ENCODE data around the gene TNRC18.
A peak's percentile ranks its signal among the peaks of the same experiment; 100 is the strongest.

TNRC18 gene

DNA sequence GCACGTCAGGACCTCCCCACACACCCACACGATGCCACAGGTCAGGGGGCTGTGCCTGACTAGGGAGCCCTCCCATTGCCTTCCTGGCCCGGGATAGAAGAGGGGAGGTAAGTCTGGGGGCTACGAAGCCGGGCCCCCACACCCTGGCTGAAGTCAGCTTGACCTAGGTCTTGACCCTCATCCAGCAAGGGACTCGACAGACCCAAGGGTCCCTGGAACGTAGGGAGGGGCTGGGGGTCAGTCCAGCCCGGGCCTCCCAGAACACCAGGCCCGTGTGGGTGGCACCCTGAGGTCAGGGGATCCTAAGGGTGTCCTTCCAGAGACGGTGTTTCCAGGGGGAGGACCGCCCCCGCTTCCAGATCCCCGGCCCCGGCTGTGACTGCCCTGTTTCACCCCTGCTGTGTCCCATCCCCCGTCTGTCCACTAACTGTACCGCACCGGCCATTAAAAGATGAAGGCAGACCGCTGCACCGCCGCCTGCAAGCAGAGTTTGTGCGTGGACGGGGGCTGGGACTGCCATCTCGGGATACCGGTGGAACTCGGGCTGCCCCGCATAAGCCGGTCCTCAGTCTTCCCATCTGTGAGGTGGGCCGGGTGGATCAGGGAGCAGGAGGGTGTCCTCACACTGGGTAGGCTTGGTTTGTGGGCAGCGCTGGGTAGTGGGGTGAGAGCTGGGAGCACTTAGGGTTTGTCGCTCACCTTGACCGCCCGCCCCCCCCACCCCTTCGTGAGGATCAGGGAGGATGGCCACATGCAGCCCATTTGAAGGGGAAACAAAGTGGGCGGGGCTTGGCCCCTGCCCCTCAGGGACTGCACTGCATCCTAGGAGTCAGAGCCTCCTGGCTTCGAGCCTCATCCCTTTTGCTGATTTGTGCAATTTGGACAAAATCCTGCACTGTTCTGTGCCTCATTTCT, 119.8 kb downstream of the TNRC18 start:
- H4K8ac ChIP-seq (ENCODE audit: low read length), result peak overlapping the region; percentile 64

DNA sequence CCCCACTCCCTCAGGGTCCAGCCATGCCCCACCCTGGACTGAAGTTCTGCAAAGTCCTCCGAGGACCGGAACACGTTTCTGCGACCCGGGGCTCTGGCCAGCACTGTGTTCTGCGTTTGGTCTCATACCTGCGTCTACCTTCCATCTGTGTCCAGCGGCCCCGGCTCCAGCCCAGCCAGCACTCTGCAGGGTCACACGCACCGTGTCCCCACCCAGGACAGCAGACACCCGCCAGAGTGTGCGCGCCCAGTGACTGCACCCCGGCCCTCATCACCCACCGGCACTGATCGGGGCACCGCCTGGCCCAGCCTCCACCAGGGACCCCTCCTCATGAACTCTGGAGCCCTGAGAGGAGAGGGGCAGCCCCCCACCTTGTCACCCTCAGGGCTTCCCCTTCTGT, 120.6 kb downstream of the TNRC18 start:
- H2BK5ac ChIP-seq (ENCODE audit: low read depth, low read length, poor library complexity, severe bottlenecking), result no peak overlapping the region
- no peak overlapping the region for H2BK15ac ChIP-seq (ENCODE audit: low read depth, poor library complexity, severe bottlenecking)
- no peak overlapping the region for H3K4me2 ChIP-seq (ENCODE audit: low read length, poor library complexity, severe bottlenecking)
- no peak overlapping the region for H4K91ac ChIP-seq (ENCODE audit: low read length)
- no peak overlapping the region for H2AK5ac ChIP-seq (ENCODE audit: low read length, severe bottlenecking)
- no peak overlapping the region for H2BK120ac ChIP-seq (ENCODE audit: low read depth, low read length)
- H3K9ac ChIP-seq (ENCODE audit: low read length), result no peak overlapping the region
- no peaks in the 10 kb centered on the region for H3K4me1 ChIP-seq (ENCODE audit: control insufficient read depth, insufficient read depth, low read depth, low read length)
- no peak overlapping the region for H2AFZ ChIP-seq (ENCODE audit: low read depth, low read length)
- H4K8ac ChIP-seq (ENCODE audit: low read length), result no peak overlapping the region
- H3K4me3 ChIP-seq (ENCODE audit: insufficient read depth in 1 of 2, low read depth in 1 of 2, low read length in 2 of 2), result no peak overlapping the region
- H3K79me1 ChIP-seq (replicated peaks; ENCODE audit: low read length, poor library complexity, severe bottlenecking), result peaks cover 2% of the 10 kb centered on the region
- no peak overlapping the region for H3K27ac ChIP-seq (ENCODE audit: low read length, poor library complexity, severe bottlenecking)
- H3K23ac ChIP-seq (ENCODE audit: low read length in 2 of 2), result no peak overlapping the region
- no peak overlapping the region for H3K4ac ChIP-seq (ENCODE audit: low read depth in 1 of 2, low read length in 2 of 2)
- H3K9me3 ChIP-seq (ENCODE audit: control insufficient read depth, low read length), result no peaks in the 10 kb centered on the region
- no peak overlapping the region for H3K18ac ChIP-seq (ENCODE audit: low read depth in 1 of 2, low read length in 2 of 2)
- WGBS, result 97% methylated on average over 18 of the region's 18 CpGs
- no peak for DNase-seq
- H3K14ac ChIP-seq (ENCODE audit: low read length in 2 of 2), result no peak overlapping the region
- no peak overlapping the region for H2BK12ac ChIP-seq (ENCODE audit: low read length in 2 of 2)
- peaks cover 0 to 1% of the 10 kb centered on the region in 2 experiments for H3K27me3 ChIP-seq (ENCODE audit: control insufficient read depth in 1 of 2, insufficient read depth in 1 of 2, low read length in 2 of 2)
- peaks cover 9 to 30% of the 10 kb centered on the region in 2 experiments for H3K36me3 ChIP-seq (ENCODE audit: control insufficient read depth in 1 of 2, insufficient read depth in 2 of 2, low read depth in 1 of 2, low read length in 2 of 2)

More for the DNA sequence above, 119.8 kb downstream of the TNRC18 start:
- no peaks in the 10 kb centered on the region for H3K9me3 ChIP-seq (ENCODE audit: control insufficient read depth, low read length)
- no peak overlapping the region for H3K4ac ChIP-seq (ENCODE audit: low read depth in 1 of 2, low read length in 2 of 2)
- H2BK15ac ChIP-seq (ENCODE audit: low read depth, poor library complexity, severe bottlenecking), result no peak overlapping the region
- no peak overlapping the region for H4K91ac ChIP-seq (ENCODE audit: low read length)
- WGBS, result 92% methylated on average over 34 of the region's 35 CpGs
- H3K18ac ChIP-seq (ENCODE audit: low read depth in 1 of 2, low read length in 2 of 2), result no peak overlapping the region
- H3K14ac ChIP-seq (ENCODE audit: low read length in 2 of 2), result no peak overlapping the region
- H2BK5ac ChIP-seq (ENCODE audit: low read depth, low read length, poor library complexity, severe bottlenecking), result no peak overlapping the region
- H3K27ac ChIP-seq (ENCODE audit: low read length, poor library complexity, severe bottlenecking), result no peak overlapping the region
- H2BK12ac ChIP-seq (ENCODE audit: low read length in 2 of 2), result no peak overlapping the region
- DNase-seq, result no peak
- no peaks in the 10 kb centered on the region for H3K4me1 ChIP-seq (ENCODE audit: control insufficient read depth, insufficient read depth, low read depth, low read length)
- H2AFZ ChIP-seq (ENCODE audit: low read depth, low read length), result no peak overlapping the region
- H2BK120ac ChIP-seq (ENCODE audit: low read depth, low read length), result no peak overlapping the region
- no peak overlapping the region for H3K23ac ChIP-seq (ENCODE audit: low read length in 2 of 2)
- H3K79me1 ChIP-seq (replicated peaks; ENCODE audit: low read length, poor library complexity, severe bottlenecking), result peaks cover 2% of the 10 kb centered on the region
- H3K36me3 ChIP-seq (ENCODE audit: control insufficient read depth in 1 of 2, insufficient read depth in 2 of 2, low read depth in 1 of 2, low read length in 2 of 2), result peaks cover 14 to 36% of the 10 kb centered on the region in 2 experiments
- H2AK5ac ChIP-seq (ENCODE audit: low read length, severe bottlenecking), result no peak overlapping the region
- H3K4me3 ChIP-seq (ENCODE audit: insufficient read depth in 1 of 2, low read depth in 1 of 2, low read length in 2 of 2), result no peak overlapping the region
- no peaks in the 10 kb centered on the region for H3K27me3 ChIP-seq (ENCODE audit: control insufficient read depth in 1 of 2, insufficient read depth in 1 of 2, low read length in 2 of 2)
- H3K4me2 ChIP-seq (ENCODE audit: low read length, poor library complexity, severe bottlenecking), result no peak overlapping the region
- no peak overlapping the region for H3K9ac ChIP-seq (ENCODE audit: low read length)

DNA sequence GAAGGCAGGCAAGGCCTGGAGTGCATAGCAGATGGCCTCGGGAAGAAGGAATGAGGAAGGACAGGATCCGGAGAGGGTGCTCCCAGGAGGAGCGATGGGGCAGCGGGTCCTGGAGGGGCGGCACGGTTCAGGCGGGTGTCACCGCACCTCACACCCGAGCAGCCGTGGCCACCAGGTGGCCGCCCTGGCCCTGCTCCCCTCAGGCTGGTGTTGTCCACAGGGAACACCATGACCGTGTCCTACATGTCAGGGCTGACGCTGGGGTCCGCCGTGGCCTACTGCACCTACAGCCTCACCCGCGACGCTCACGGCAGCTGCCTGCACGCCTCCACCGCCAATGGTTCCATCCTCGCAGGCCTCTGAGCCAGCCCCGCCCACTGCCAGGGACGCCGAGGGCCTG, 121.1 kb downstream of the TNRC18 start:
- H2AFZ ChIP-seq (ENCODE audit: low read depth, low read length), result no peak overlapping the region
- H3K4me1 ChIP-seq (ENCODE audit: control insufficient read depth, insufficient read depth, low read depth, low read length), result peaks cover 2% of the 10 kb centered on the region
- H2BK12ac ChIP-seq (ENCODE audit: low read length in 2 of 2), result no peak overlapping the region
- H4K91ac ChIP-seq (ENCODE audit: low read length), result no peak overlapping the region
- H3K79me1 ChIP-seq (replicated peaks; ENCODE audit: low read length, poor library complexity, severe bottlenecking), result no peaks in the 10 kb centered on the region
- H3K9me3 ChIP-seq (ENCODE audit: control insufficient read depth, low read length), result no peaks in the 10 kb centered on the region
- H2BK120ac ChIP-seq (ENCODE audit: low read depth, low read length), result no peak overlapping the region
- 91% methylated on average over 25 of the region's 25 CpGs for WGBS
- no peak overlapping the region for H2BK5ac ChIP-seq (ENCODE audit: low read depth, low read length, poor library complexity, severe bottlenecking)
- H3K23ac ChIP-seq (ENCODE audit: low read length in 2 of 2), result no peak overlapping the region
- DNase-seq, result no peak
- no peak overlapping the region for H3K27ac ChIP-seq (ENCODE audit: low read length, poor library complexity, severe bottlenecking)
- H3K4ac ChIP-seq (ENCODE audit: low read depth in 1 of 2, low read length in 2 of 2), result no peak overlapping the region
- H3K4me2 ChIP-seq (ENCODE audit: low read length, poor library complexity, severe bottlenecking), result no peak overlapping the region
- no peak overlapping the region for H3K9ac ChIP-seq (ENCODE audit: low read length)
- peaks cover 0 to 4% of the 10 kb centered on the region in 2 experiments for H3K27me3 ChIP-seq (ENCODE audit: control insufficient read depth in 1 of 2, insufficient read depth in 1 of 2, low read length in 2 of 2)
- H3K18ac ChIP-seq (ENCODE audit: low read depth in 1 of 2, low read length in 2 of 2), result no peak overlapping the region
- no peak overlapping the region for H4K8ac ChIP-seq (ENCODE audit: low read length)
- no peak overlapping the region for H3K4me3 ChIP-seq (ENCODE audit: insufficient read depth in 1 of 2, low read depth in 1 of 2, low read length in 2 of 2)
- no peak overlapping the region for H3K14ac ChIP-seq (ENCODE audit: low read length in 2 of 2)
- no peak overlapping the region for H2AK5ac ChIP-seq (ENCODE audit: low read length, severe bottlenecking)
- no peak overlapping the region for H2BK15ac ChIP-seq (ENCODE audit: low read depth, poor library complexity, severe bottlenecking)
- peaks cover 4 to 25% of the 10 kb centered on the region in 2 experiments for H3K36me3 ChIP-seq (ENCODE audit: control insufficient read depth in 1 of 2, insufficient read depth in 2 of 2, low read depth in 1 of 2, low read length in 2 of 2)

DNA sequence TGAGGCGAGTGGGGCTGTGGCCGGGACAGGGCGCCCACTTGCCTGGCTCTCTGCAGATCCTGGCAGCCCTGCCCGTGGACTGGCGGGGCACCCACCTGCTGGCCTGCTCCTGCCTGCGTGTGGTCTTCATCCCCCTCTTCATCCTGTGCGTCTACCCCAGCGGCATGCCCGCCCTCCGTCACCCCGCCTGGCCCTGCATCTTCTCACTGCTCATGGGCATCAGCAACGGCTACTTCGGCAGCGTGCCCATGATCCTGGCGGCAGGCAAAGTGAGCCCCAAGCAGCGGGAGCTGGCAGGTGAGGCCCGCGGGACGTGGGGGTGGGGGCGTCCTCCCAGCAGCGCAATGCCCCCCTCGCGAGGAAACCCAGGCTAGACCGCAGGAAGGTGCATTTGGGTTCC, 123.3 kb downstream of the TNRC18 start:
- Histone ChIP-seq H2BK12ac (ENCODE audit: low read length in 2 of 2) (no peak overlapping the region), H3K4me3 (ENCODE audit: insufficient read depth in 1 of 2, low read depth in 1 of 2, low read length in 2 of 2) (no peak overlapping the region), H2BK5ac (ENCODE audit: low read depth, low read length, poor library complexity, severe bottlenecking) (no peak overlapping the region), H3K4me1 (ENCODE audit: control insufficient read depth, insufficient read depth, low read depth, low read length) (peaks cover 6% of the 10 kb centered on the region), H4K8ac (ENCODE audit: low read length) (no peak overlapping the region), H2AK5ac (ENCODE audit: low read length, severe bottlenecking) (no peak overlapping the region), H4K91ac (ENCODE audit: low read length) (no peak overlapping the region), H2BK120ac (ENCODE audit: low read depth, low read length) (no peak overlapping the region), H3K14ac (ENCODE audit: low read length in 2 of 2) (no peak overlapping the region), H3K27ac (ENCODE audit: low read length, poor library complexity, severe bottlenecking) (no peak overlapping the region), H3K9ac (ENCODE audit: low read length) (no peak overlapping the region), H3K4me2 (ENCODE audit: low read length, poor library complexity, severe bottlenecking) (no peak overlapping the region), H3K18ac (ENCODE audit: low read depth in 1 of 2, low read length in 2 of 2) (no peak overlapping the region), H3K27me3 (ENCODE audit: control insufficient read depth in 1 of 2, insufficient read depth in 1 of 2, low read length in 2 of 2) (peaks cover 0 to 13% of the 10 kb centered on the region in 2 experiments), H3K79me1 (replicated peaks; ENCODE audit: low read length, poor library complexity, severe bottlenecking) (no peaks in the 10 kb centered on the region), H3K36me3 (ENCODE audit: control insufficient read depth in 1 of 2, insufficient read depth in 2 of 2, low read depth in 1 of 2, low read length in 2 of 2) (peaks cover 0 to 20% of the 10 kb centered on the region in 2 experiments), H2AFZ (ENCODE audit: low read depth, low read length) (no peak overlapping the region), H2BK15ac (ENCODE audit: low read depth, poor library complexity, severe bottlenecking) (no peak overlapping the region), H3K4ac (ENCODE audit: low read depth in 1 of 2, low read length in 2 of 2) (no peak overlapping the region), H3K23ac (ENCODE audit: low read length in 2 of 2) (no peak overlapping the region), H3K9me3 (ENCODE audit: control insufficient read depth, low read length) (no peaks in the 10 kb centered on the region)
- no peak for DNase-seq
- WGBS, result 96% methylated on average over 19 of the region's 24 CpGs
